SU-DHL-6 (cell line): ENCODE data around the gene C19orf33.

Experiments
- EZH2phosphoT487 ChIP-seq: fragments of 200-600 bp; sonication (generic), shearing (Covaris generic); conservative IDR thresholded peaks from 2 replicates; pipeline ENCODE4 v1.6.1; 2018; ENCODE audit warnings: mild to moderate bottlenecking, antibody characterized with exemption, low read length, moderate library complexity, mixed read lengths
- TF ChIP-seq, protein P1 (sequence below): fragments of 200-600 bp; sonication (generic); IDR thresholded peaks from one replicate; pipeline ENCODE4 v1.5.1; 2017; ENCODE audit warnings: antibody characterized with exemption, mild to moderate bottlenecking, low read length, moderate library complexity; ENCODE audit not compliant: insufficient read depth, poor library complexity, severe bottlenecking

DNA sequence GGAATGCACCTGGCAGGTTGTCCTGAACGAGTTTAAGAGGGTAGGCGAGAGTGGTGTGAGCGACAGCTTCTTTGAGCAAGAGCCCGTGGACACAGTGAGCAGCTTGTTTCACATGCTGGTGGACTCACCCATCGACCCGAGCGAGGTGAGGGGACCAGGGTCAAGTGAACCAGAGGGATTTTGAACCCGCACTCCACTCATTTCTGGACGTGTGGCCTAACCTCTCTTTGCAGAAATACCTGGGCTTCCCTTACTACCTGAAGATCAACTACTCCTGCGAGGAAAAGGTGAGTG is 33.3 kb downstream of the C19orf33 start:
- TF ChIP-seq, protein P1, sequence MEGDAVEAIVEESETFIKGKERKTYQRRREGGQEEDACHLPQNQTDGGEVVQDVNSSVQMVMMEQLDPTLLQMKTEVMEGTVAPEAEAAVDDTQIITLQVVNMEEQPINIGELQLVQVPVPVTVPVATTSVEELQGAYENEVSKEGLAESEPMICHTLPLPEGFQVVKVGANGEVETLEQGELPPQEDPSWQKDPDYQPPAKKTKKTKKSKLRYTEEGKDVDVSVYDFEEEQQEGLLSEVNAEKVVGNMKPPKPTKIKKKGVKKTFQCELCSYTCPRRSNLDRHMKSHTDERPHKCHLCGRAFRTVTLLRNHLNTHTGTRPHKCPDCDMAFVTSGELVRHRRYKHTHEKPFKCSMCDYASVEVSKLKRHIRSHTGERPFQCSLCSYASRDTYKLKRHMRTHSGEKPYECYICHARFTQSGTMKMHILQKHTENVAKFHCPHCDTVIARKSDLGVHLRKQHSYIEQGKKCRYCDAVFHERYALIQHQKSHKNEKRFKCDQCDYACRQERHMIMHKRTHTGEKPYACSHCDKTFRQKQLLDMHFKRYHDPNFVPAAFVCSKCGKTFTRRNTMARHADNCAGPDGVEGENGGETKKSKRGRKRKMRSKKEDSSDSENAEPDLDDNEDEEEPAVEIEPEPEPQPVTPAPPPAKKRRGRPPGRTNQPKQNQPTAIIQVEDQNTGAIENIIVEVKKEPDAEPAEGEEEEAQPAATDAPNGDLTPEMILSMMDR: no peak
- no peak for TF ChIP-seq EZH2phosphoT487
